CD4-positive, alpha-beta T cell treated with Interleukin-4 for 1 hour (primary cell): ENCODE data around the gene NBL1.

Experiments
- DNase-seq, 2 donors: peaks; one replicate each; pipeline ENCODE4 v3.0.0-alpha.2; 2020 to 2022

Gene NBL1

GRCh38 chr1:19704247-19705113 is 60.4 kb downstream of the NBL1 start:
- DNase-seq, result peak; percentile 53 to 59

GRCh38 chr1:19705464-19705863 is 61.4 kb downstream of the NBL1 start:
- no peak for DNase-seq

GRCh38 chr1:19706136-19706535 is 62.0 kb downstream of the NBL1 start:
- DNase-seq, result no peak
